Caco-2 (cell line): ENCODE results near the gene CPNE1. TPM values are rescaled to one million over a fixed set of nuclear protein-coding genes. Genes with fewer than 3 reads are reported as not detected.

ENCODE experiments used
- BruUV-seq: library from RNA; stranded (reverse); fragments of 400-500 nt; replicated peaks from 2 replicates; lab custom pipeline; 2021; lab: Mats Ljungman, UMichigan
- CTCF ChIA-PET: fragments of 300-600 bp; sonication (Branson Sonifier 250); formaldehyde crosslinking; loops from one replicate; lab custom pipeline; 2022; ENCODE audit warnings: antibody characterized with exemption; lab: Charles Lee
- POLR2A ChIA-PET: fragments of 300-600 bp; sonication (Branson Sonifier 250); formaldehyde crosslinking; loops from one replicate; lab custom pipeline; 2022; ENCODE audit warnings: antibody characterized with exemption; lab: Charles Lee
- DNase-seq, 2 experiments: peaks; one replicate each; pipeline versions ENCODE4 v3.0.0 to v3.0.0-alpha.2; 2020 to 2022
- H3K27me3 ChIP-seq: replicated peaks from 2 replicates; pipeline ENCODE4 v1.6.0; 2011; ENCODE audit warnings: low read length; ENCODE audit not compliant: control insufficient read depth, insufficient read depth
- H3K36me3 ChIP-seq: 2 replicates; pipeline ENCODE4 v1.5.1; 2011; ENCODE audit warnings: low read length; ENCODE audit not compliant: control insufficient read depth, insufficient read depth
- H3K4me1 ChIP-seq: fragments of 250-450 bp; sonication (Bioruptor Pico); 2 replicates; pipeline ENCODE4 v1.5.1; 2020; ENCODE audit warnings: mild to moderate bottlenecking
- H3K4me3 ChIP-seq: 2 replicates; pipeline ENCODE4 v1.5.1; 2011; ENCODE audit warnings: low read depth, mild to moderate bottlenecking, control low read depth, low read length
- H3K9me3 ChIP-seq: fragments of 250-450 bp; sonication (Bioruptor Pico); 2 replicates; pipeline ENCODE4 v1.5.1; 2020; ENCODE audit warnings: mild to moderate bottlenecking, moderate library complexity
- H3K27ac Mint-ChIP-seq: one replicate; pipeline ENCODE4 v1.8.0; 2022; ENCODE audit warnings: mixed read lengths; ENCODE audit not compliant: unreplicated experiment
- H3K27me3 Mint-ChIP-seq: one replicate; pipeline ENCODE4 v1.8.0; 2022; ENCODE audit warnings: mixed read lengths; ENCODE audit not compliant: insufficient read depth, unreplicated experiment
- H3K36me3 Mint-ChIP-seq: one replicate; pipeline ENCODE4 v1.8.0; 2022; ENCODE audit warnings: mild to moderate bottlenecking, mixed read lengths; ENCODE audit not compliant: insufficient read depth, unreplicated experiment
- H3K4me1 Mint-ChIP-seq: one replicate; pipeline ENCODE4 v1.8.0; 2022; ENCODE audit warnings: low read depth, mixed read lengths; ENCODE audit not compliant: unreplicated experiment
- H3K4me3 Mint-ChIP-seq: one replicate; pipeline ENCODE4 v1.8.0; 2022; ENCODE audit warnings: mild to moderate bottlenecking, moderate library complexity, mixed read lengths; ENCODE audit not compliant: unreplicated experiment
- H3K9me3 Mint-ChIP-seq: one replicate; pipeline ENCODE4 v1.8.0; 2022; ENCODE audit warnings: mixed read lengths; ENCODE audit not compliant: unreplicated experiment
- intact Hi-C: fragments of 100-400 bp; cut with micrococcal nuclease; formaldehyde crosslinking; loops from one replicate; pipeline ENCODE4 v1.10.0; 2022; ENCODE audit not compliant: unreplicated experiment
- total RNA-seq: library from RNA; stranded (reverse); gene quantifications from 2 replicates; pipeline ENCODE4 v1.2.3, GENCODE V29; 2022
- TF ChIP-seq, protein P1 (sequence below), 2 experiments: fragments of 200-600 bp in 1 of 2; IDR thresholded peaks; 1 replicate in 1 of 2; 2 replicates in 1 of 2; pipeline versions ENCODE4 v1.5.1 to v1.8.0; 2011 to 2022; ENCODE audit warnings: antibody characterized with exemption in 1 of 2, control low read depth in 1 of 2, inconsistent platforms in 1 of 2, low read depth in 1 of 2, low read length in 1 of 2, mild to moderate bottlenecking in 1 of 2, moderate library complexity in 1 of 2; ENCODE audit not compliant: insufficient read depth in 1 of 2, severe bottlenecking in 1 of 2, unreplicated experiment in 1 of 2

CPNE1 gene
- total RNA-seq, 1 experiment from 2014 or later, result 833 TPM

- DNase-seq, result no peak
- Mint-ChIP-seq H3K27me3 (no peaks in the 10 kb centered on the region), H3K4me1 (peaks cover 8% of the 10 kb centered on the region), H3K4me3 (no peak overlapping the region), H3K9me3 (no peaks in the 10 kb centered on the region), H3K27ac (peak overlapping the region; percentile 49), H3K36me3 (peaks cover 100% of the 10 kb centered on the region)
- ChIA-PET POLR2A (interaction anchor here (0.8 to 1.0 kb wide), 4 partner anchors 11 to 92 kb away, joined by 3 to 6 read pairs (median 4); partner anchors contain the start of genes NFS1 and ROMO1), CTCF (no interaction called here)
- BruUV-seq, result no TSS peak
- Histone ChIP-seq H3K4me1 (no peaks in the 10 kb centered on the region), H3K27me3 (no peaks in the 10 kb centered on the region), H3K9me3 (no peaks in the 10 kb centered on the region), H3K4me3 (no peak overlapping the region), H3K36me3 (peaks cover 12% of the 10 kb centered on the region)
- TF ChIP-seq, protein P1, sequence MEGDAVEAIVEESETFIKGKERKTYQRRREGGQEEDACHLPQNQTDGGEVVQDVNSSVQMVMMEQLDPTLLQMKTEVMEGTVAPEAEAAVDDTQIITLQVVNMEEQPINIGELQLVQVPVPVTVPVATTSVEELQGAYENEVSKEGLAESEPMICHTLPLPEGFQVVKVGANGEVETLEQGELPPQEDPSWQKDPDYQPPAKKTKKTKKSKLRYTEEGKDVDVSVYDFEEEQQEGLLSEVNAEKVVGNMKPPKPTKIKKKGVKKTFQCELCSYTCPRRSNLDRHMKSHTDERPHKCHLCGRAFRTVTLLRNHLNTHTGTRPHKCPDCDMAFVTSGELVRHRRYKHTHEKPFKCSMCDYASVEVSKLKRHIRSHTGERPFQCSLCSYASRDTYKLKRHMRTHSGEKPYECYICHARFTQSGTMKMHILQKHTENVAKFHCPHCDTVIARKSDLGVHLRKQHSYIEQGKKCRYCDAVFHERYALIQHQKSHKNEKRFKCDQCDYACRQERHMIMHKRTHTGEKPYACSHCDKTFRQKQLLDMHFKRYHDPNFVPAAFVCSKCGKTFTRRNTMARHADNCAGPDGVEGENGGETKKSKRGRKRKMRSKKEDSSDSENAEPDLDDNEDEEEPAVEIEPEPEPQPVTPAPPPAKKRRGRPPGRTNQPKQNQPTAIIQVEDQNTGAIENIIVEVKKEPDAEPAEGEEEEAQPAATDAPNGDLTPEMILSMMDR (IDR thresholded peaks at IDR 0.05; ENCODE audit: insufficient read depth in 1 of 2, low read depth in 1 of 2, low read length in 1 of 2, severe bottlenecking in 1 of 2, unreplicated experiment in 1 of 2), result no peak
- intact Hi-C loops, result no loop called here
Observed at GRCh38 chr20:35711588-35712209, 47.0 kb upstream of the CPNE1 start.

- no peak for DNase-seq
- POLR2A ChIA-PET, result interaction anchor here (0.6 to 1.0 kb wide), 5 partner anchors 9 to 92 kb away, joined by 3 to 13 read pairs (median 3); partner anchors contain the start of genes NFS1, RBM39 and ROMO1
- intact Hi-C loops, result no loop called here
- H3K27ac Mint-ChIP-seq, result peak overlapping the region; percentile 2
- TF ChIP-seq, protein P1 (IDR thresholded peaks at IDR 0.05; ENCODE audit: insufficient read depth in 1 of 2, low read depth in 1 of 2, low read length in 1 of 2, severe bottlenecking in 1 of 2, unreplicated experiment in 1 of 2), result no peak
- Histone ChIP-seq H3K4me3 (no peak overlapping the region), H3K36me3 (peaks cover 13% of the 10 kb centered on the region), H3K4me1 (no peaks in the 10 kb centered on the region), H3K27me3 (no peaks in the 10 kb centered on the region), H3K9me3 (no peaks in the 10 kb centered on the region)
- no peaks in the 10 kb centered on the region for H3K27me3 Mint-ChIP-seq
- no peaks in the 10 kb centered on the region for H3K9me3 Mint-ChIP-seq
- peaks cover 8% of the 10 kb centered on the region for H3K4me1 Mint-ChIP-seq
- H3K36me3 Mint-ChIP-seq, result peaks cover 100% of the 10 kb centered on the region
- CTCF ChIA-PET, result interaction anchor here (0.8 kb wide), 1 partner anchor 9 kb away, joined by 3 read pairs; no protein-coding TSS in a partner anchor
- BruUV-seq, result no TSS peak
- H3K4me3 Mint-ChIP-seq, result no peak overlapping the region
Observed at GRCh38 chr20:35710884-35711587, 46.3 kb upstream of the CPNE1 start.

DNA sequence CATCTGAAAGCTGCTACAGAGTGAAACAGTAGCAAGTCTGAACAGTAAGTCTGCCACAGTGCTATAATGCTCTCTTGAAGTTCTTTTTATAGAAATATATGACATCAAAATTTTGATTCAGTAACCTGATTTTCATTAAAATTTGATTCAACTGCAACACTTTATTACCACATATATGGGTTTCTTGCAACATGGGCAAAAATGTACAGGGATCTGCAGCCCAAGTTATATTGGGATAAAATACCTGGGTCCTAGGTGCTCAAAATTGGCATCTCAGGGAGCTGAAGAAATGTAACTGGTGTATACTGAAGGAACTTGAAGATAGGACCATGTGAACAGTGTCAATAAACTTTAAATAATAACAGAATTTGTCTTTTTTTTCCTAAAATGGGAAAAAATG is 45.3 kb upstream of the CPNE1 start:
- peaks cover 100% of the 10 kb centered on the region for H3K36me3 Mint-ChIP-seq
- Histone ChIP-seq H3K9me3 (no peaks in the 10 kb centered on the region), H3K36me3 (peaks cover 13% of the 10 kb centered on the region), H3K4me1 (no peaks in the 10 kb centered on the region), H3K27me3 (no peaks in the 10 kb centered on the region), H3K4me3 (no peak overlapping the region)
- ChIA-PET CTCF (no interaction called here), POLR2A (interaction anchor here (0.9 to 1.0 kb wide), 2 partner anchors 11 to 32 kb away, joined by 10 to 13 read pairs; partner anchors contain the start of genes NFS1, RBM39 and ROMO1)
- DNase-seq, result no peak
- TF ChIP-seq, protein P1 (IDR thresholded peaks at IDR 0.05; ENCODE audit: insufficient read depth in 1 of 2, low read depth in 1 of 2, low read length in 1 of 2, severe bottlenecking in 1 of 2, unreplicated experiment in 1 of 2), result no peak
- H3K4me1 Mint-ChIP-seq, result peaks cover 8% of the 10 kb centered on the region
- no peaks in the 10 kb centered on the region for H3K27me3 Mint-ChIP-seq
- H3K27ac Mint-ChIP-seq, result no peak overlapping the region
- no TSS peak for BruUV-seq
- no peaks in the 10 kb centered on the region for H3K9me3 Mint-ChIP-seq
- no peak overlapping the region for H3K4me3 Mint-ChIP-seq
- intact Hi-C loops, result no loop called here
